ENCODE measurements around the gene NEO1.

NEO1 gene

DNA sequence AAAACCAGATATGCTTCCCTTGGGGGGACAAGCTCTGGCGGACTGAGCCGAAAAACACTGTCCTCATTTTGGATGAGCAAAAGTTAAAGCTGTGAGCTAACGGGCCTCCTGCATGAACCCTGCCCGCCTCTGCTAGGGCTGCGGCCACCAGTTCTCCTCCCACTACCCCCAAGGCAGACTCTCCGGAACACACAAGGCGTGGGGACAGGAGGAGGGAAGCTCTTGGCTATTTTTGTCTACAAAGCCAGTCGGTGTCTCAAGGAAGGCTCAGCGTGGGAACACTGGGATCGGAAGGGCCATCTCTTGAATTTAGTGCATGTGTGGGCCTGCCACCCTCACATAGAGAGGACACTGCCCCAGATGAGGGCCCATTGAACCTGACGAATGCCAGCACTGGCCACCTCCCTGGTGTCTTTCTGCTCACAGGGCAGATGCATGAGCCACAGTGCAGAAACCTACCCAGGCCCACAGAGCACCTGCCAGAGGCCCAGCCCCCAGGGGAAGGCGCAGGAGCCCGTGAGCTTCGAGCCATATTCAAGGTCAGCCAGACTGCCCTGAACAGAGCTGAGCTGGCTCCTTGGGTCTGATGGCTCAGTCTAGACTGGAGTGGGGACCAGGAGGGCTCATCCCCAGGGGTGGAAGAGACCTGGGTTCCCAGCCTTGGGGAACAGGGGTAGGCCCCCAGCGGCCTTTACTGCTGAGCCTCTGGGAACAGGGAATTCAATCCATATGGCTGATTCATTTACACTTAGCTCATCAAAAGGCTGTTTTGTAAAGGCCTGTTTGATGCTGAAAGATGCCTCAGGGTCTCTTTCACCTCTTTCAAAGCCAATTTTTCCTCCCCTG lies 278.2 kb downstream of the NEO1 start:
- no peak for DNase-seq

DNA sequence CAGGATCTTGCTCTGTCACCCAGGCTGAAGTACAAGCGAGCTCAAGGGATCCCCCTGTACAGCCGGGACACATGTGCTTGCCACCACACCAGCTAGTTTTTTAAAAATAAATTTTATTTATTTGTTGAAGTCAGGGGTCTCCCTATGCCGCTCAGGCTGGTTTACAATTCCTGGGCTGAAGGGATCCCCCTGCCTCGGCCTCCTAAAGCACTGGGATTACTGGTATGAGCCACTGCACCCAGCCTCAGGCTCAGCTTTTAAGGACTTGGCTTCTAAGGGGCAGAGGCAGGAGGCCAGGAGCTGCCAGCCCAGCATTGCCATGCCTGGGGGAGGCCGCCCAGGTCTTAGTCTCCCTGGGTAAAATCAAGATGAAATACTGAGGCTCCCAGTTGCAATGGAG lies 279.2 kb downstream of the NEO1 start:
- DNase-seq, result no peak

DNA sequence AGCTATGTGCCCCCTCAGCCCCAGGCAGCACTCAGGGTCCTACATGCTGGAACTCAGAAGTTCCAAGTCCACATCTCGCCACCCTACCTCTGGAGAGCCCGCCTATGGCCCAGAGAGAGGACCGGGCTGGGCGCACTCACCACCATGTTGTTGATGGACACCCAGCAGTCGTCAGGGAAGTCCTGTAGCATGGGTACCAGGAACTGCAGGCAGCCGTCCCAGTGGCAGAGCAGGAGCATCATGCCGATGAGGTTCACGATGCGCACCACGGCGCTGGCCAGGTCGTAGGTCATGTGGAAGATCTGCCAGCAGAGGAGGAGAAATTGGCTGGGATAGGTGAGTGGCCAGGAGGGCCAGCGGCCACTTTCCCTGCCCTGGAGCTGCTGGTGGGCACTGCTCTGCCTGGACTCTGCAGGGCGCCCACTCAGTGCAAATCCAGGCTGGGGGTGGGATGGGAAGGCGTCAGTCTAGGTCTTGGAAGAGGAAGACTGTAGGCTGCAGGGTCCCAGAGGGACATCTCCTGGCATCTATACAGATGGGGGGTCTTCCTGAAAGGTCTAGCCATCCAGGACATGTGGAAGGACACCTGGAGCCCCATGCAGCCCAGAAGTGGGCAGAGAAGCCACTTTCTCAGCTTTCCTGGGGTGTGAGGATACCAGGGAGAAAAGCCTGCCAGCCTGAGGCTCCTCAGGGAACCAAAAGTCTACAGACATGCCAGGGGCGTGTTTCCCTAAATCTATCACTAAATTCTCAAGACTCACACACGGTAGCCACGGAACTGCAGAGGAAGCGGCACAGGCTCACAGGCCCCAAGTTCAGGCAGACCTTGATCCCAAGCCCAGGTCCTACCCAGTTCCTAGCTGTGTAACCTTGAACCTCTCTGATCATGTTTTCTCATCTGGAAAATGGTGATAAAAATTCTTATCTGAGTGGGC lies 280.0 kb downstream of the NEO1 start:
- no peak for DNase-seq

DNA sequence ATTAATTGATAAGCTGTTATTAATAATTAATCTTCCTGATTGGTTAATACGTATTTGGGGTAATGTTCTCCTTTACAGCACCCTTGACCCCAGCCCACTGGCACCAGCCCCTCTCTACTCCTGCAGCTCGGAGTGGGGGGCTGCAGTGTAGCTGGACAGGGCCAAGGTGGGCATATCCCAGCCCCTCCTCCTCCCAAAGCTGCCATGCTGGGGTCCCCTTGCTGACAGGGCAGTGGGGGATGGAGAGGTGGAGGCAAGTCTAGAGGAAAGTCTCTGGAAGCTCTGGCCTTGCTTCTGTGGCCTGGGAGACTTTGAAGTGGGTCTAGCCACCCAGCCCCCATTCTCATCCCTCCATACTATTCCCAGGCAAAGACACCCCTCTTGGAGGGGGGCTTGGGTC lies 280.7 kb downstream of the NEO1 start:
- no peak for DNase-seq

DNA sequence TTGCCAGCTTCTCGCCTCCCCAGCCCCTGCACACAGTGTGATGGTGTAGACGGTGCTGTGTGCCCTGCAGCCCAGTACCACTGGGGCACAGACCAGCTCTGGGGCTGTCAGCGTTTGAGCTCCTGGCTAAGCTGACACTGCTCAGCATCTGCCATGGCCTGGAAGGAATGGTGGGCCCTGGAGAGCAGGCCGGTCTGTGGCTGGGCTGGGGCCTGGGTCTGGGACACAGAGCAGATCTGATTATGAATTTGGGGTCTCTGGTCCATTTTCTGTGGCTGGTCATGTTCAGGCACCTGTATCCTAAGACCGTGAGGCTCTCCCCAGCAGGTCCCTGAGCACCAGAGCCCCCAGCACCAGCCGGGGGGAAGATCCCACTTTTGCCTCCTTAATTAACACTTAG lies 281.8 kb downstream of the NEO1 start:
- DNase-seq, result no peak

DNA sequence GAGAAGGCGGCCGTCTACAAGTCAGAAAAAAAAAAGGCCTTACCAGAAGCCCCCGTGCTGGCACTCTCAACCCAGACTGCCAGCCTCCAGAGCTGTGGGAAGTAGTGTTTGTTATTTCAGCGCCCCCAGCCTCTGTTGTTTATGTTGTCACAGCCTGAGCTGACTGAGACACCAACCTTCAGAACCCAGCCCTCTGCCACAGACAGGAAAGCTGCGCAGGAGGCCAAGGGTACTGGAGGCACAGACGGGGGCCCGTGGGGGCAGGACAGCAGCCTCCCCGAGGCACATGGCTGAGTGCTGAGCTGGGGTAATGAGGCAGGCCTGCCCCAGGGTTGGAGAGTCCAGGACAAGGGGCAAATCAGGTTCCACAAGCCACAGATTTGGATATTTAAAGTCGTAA lies 282.8 kb downstream of the NEO1 start:
- DNase-seq, result no peak

DNA sequence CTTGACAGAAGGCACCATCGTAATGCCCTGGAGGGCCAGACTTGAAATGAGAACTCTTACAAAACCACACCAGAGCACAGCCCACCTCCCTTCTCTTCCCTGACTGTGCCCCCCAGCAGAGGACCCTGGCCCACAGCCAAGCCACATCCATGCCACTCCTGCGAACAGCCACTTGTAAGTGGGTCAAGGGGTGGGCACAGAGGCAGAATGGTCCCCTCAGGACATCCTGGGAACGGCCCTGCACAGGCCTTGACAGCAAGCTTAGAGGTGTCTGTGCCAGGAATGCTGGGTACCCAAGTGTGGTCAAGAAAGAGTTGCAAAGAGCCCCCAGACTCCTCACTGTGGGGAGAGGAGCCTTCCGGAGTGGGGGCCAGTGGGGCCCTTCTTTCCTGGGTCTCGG lies 283.2 kb downstream of the NEO1 start:
- no peak for DNase-seq

DNA sequence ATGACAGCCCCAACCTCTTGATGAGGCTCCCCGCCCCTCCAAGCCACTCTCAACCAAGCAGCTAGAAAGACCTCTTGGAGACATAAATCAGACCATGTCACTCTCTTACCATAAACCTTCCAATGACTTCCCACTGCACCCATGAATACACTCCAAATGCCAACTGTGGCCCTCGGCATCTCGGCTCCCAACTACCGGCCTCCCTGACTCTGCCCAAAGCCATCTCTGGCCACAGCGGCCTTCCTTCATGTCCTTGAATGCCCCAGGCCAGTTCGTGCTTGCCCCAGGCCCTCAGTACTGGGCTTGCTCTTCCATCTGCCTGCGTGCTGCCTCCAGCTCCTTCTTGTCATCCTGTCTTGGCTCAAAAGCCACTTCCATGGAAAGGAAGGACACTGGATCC lies 284.5 kb downstream of the NEO1 start:
- no peak for DNase-seq

DNA sequence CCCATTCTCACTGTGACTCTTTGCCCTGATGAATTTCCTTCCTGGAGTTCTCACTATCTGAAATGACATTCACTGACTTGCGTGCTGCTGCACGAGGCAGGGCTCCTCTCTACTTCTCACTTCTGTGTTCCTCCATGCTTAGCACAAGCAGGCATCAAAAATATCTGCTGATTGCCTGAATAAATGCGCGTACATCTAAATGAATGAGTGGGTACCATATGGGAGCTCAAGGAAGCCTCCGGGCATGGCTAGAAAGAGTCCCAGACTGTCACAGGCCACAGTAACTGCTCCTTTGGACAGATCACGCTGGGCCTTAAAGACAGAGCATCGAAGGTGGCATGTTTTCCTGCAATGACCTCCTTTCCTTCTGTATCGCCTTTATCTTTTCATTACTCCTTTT lies 284.9 kb downstream of the NEO1 start:
- no peak for DNase-seq

DNA sequence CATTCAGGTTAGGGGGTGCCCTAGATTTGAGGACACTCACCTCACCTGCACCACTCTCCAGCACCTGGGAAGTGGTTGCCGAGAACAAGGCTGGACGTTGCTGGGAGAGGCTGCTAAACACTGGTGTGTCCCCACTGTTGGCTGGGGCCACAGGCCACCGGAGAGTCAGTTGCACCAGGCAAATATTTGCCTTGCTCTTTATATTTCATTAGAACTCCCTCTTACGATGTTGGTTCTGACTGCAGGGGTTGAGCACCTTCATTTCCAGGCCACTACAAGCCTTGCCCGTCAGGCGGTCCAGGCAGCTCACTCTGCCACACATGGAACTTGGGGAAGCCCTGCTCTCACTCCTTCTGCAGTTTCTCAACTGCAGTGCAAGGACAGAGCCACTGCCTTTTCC lies 285.8 kb downstream of the NEO1 start:
- no peak for DNase-seq

DNA sequence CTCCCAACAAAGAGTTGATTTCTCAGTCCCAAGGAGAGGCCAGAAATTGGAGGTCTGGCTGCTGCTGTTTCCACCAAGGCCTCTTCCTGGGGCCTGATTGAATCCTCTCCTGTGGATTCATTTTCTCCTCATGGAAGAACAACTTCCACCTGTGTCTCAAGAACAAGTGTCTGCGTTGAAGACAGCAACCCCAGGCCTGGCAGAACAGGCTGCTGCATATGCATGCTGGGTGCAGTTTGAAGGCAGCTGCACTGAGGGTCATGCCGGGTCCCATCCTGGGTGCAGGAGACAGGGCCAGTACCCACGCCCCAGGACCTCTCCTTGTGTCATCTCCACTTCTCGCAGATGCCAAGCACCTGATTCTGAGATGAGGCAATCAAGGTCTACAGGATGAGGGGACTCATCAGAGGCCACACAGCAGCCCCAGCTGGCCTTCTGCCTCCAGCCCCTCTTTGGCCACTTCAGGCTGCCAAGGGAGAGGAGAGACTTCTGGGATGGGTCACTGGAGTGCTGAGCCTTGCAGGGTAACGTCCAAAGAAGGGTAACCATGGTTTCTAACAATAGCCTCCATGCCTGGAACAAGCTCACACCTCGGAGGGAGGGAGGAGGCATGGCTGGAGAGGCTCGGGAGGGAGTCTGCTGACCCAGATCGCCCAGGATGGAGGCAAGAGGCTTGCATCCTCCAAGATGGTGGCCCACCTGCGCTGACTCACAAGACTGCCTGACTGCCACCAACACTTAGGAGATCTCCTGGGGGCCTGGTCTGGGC lies 286.5 kb downstream of the NEO1 start:
- DNase-seq, result no peak

DNA sequence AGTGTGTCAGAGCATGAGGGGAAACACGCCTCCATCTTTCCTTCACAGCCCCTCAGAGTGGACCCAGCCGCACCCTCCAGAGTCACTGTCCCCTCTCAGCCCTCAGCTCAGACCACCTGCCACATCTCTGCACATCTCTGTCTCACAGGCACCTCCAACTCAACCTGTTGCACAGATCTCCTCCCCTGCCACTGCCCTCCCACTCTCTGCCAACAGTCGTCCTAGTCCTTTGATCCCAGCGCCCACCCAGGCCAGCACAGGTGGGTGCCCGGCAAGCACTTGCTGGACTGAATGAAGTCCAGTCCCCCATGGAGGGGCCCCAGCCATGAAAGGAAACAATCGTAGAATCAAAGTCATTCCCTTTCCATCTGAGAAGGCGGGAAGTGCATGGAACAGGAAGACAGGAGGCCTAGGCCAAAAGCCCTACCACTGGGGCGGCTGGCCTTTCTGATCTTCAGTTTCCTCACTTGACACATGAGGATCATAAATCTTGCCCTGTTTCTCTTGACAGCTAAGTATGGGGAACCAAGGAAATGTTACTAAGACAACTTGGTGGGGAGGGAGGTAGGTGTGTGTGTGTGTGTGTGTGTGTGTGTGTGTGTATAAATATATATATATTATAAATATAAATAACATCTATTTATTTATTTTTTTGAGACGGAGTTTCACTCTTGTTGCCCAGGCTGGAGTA lies 288.4 kb downstream of the NEO1 start:
- no peak for DNase-seq

DNA sequence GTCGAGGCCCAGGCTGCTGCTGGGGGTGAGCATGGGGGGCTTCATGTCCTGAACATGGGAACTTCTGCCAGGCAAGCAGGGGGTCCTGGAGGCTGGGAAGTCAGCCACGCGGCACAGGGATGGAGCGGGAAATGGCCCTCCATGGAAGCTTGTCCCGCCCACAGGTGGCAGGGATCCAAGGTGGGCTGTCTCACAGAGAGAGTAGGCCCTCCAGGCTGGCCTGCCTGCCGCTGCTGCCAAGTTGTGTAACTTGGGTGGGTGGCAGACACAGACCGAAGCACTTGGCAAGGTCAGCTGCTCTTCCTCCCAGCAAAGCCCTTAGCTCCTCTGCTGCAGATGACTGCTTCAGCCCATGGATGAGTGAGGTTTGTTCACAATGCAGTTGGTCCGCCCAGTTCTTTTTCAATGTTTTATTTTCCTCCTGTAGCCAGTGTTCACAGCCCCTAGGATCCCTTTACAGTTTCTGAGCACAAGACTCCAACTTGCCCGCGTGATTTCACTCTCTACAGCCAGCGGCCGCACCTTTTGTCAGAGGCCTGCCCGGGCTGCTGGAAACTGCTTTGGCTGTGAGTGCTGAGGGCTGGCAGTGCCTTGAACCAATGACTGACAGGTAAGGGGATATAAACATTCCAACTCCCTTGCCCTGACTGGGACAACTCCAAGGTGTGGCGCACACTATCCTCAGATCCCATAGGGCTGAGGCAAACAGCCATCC lies 289.8 kb downstream of the NEO1 start:
- no peak for DNase-seq

DNA sequence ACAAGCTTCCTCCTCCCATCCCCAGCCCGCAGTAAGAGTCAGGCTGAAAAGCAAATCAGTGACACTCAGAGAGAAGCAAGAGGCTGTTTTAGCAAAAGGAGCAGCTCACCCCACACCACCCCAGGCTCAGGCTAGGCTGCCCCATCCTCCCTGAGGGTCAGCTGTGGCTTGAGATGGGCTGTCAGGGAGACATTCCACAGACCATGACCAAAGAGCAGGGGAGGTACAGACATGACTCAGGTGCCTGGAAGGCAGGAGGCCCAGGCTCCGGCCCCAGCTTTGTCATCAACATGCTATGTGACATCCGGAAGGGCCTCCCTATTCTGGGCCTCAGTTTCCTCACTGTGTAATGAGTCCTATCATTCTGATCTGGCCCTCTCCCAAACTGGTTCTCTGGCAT lies 291.8 kb downstream of the NEO1 start:
- no peak for DNase-seq

DNA sequence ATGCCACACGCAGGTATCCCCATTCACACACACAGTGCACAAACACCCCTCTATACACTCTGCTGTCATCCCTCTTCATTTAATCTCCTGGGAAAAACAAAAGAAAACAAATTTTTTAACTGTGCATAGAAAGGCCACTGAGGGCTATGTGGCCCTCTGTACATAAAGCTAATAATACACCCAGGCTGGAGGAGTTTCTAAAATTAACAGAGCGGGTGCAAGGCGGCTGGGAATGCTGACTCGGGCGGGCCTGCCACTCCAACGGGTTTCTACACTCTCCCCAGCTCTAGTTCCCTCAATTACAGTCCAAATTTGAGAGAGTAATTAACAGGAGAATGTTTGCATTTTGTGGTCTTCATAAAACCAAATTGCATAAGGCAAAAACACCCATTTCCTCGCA lies 293.4 kb downstream of the NEO1 start:
- DNase-seq, result no peak

DNA sequence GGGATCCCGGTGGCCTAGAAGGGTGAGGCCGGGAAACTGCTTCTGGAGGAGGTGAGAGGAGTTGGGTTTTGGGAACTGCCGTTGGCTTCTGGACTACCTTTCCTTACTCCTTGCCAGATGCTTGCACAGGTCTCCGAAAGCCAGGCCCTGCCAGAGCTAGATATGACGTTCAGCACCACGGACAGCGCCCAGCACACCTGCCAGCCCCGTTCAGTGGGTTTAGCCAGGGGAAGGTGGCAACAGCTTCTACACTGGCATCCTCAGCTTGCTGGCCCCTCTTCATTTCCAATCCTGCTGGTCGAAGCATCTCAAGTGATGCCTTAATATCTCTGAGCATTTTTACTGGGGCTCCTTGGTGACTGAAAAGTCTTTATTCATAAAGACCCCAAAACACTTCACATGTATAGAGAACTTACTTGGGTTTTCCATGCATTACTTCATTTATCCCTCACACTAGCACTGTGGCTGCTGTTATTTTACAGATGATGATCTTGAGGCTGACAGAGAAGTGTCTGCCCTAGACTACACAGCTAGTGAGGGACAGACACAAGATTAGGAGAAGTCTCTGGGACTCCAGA lies 294.6 kb downstream of the NEO1 start:
- DNase-seq, result peak; percentile 54

DNA sequence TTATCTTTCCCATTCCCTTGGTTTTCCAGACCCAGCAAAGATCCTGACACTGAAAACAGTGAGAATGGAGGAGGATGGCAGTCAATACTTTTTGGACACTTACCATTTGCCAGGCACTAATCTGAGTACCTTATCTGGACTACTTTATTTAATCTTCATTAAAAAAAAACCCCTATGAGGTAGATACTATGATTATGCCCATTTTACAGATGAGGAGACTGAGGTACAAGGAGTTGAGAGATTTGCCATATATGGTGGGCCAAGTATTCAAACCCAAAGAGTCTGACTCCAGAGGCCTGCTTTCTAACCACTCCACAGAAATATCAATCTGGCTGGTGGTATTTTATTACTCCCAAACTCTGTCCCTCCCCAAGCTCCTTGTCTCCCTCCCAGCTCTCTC lies 296.9 kb downstream of the NEO1 start:
- no peak for DNase-seq

DNA sequence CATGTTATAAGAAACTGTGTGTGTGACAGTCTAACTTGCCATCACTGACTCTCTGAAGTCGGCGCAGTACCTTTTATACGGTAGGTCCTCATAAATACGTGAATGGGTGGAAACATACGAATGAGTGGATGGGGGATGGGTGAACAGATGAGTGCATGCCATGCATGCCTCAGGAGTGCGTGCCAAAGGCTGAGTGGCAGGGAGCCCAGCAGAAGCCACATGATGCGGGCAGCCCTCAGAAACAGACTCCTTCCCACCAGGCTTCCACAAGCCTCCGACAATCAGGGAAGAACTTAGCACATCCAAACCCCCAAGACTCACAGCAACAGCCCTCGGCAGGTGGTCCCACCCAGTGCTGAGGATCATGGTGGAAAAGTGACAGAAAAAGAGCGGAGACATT lies 299.8 kb downstream of the NEO1 start:
- no peak for DNase-seq

DNA sequence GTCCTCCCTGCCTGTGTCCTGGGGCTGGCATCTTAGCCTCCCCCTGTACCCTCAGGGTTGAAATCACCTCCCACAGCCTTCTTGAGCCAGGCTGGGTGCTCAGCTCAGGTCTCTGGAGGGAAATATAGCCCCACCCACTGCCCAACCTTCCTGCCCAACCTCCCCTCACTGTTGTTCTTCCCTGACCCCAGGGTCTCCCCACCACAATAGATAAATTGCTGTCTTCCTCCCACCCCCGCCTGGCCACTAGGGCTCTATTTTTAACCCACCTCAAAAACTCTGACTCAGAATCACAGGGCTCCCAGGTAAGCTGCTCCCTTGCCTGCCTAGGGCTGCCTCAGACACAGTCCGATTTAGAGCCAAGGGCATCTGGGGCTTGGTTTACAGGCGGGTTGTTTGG lies 301.5 kb downstream of the NEO1 start:
- no peak for DNase-seq

DNA sequence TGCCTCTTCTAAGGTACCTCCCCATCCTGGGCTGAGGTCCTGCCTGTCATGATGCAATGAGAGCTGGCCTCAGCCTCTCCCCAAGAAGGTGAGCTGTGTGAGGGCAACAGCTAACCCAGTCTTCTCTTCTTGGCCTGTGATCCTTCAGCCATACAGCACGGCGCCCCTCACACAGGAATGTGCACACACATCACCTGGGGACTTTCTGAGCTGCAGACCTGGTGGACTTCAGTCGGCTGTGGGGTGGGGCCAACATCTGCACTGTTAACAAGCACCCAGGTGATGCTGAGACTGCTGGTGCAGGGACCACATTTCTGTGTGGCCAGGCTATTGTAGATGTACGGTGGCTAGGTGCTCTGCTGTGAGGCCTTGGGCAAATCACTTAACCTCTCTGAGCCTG lies 302.0 kb downstream of the NEO1 start:
- no peak for DNase-seq

All from right kidney (tissue), 1 donor.